SK-N-SH (cell line): ENCODE data around the gene TIGIT.

Experiments
- CHD2 ChIP-seq: fragments of 150-350 bp; IDR thresholded peaks from 2 replicates; pipeline ENCODE4 v1.6.1; 2018; ENCODE audit warnings: low read length; ENCODE audit not compliant: partially characterized antibody
- EP300 ChIP-seq, 2 experiments: IDR thresholded peaks; 2 replicates each; pipeline versions ENCODE4 v1.4.0 to v1.6.1; 2012; ENCODE audit warnings: borderline replicate concordance in 1 of 2, low read depth in 1 of 2, low read length in 1 of 2
- FOXM1 ChIP-seq: IDR thresholded peaks from 2 replicates; pipeline ENCODE4 v1.4.0; 2012; ENCODE audit warnings: low read depth, mild to moderate bottlenecking
- JUND ChIP-seq: IDR thresholded peaks from 2 replicates; pipeline ENCODE4 v1.4.0; 2012
- NRF1 ChIP-seq: IDR thresholded peaks from 2 replicates; pipeline ENCODE4 v1.6.1; 2012; ENCODE audit warnings: low read depth, mild to moderate bottlenecking, low read length
- POLR2AphosphoS5 ChIP-seq: IDR thresholded peaks from 2 replicates; pipeline ENCODE4 v1.6.1; 2012; ENCODE audit warnings: low read depth, low read length
- RAD21 ChIP-seq: IDR thresholded peaks from 2 replicates; pipeline ENCODE4 v1.6.1; 2012; ENCODE audit warnings: mild to moderate bottlenecking, low read length
- TAF1 ChIP-seq: IDR thresholded peaks from 2 replicates; pipeline ENCODE4 v1.6.1; 2012; ENCODE audit warnings: low read depth, mild to moderate bottlenecking, low read length, moderate library complexity, borderline replicate concordance
- TEAD4 ChIP-seq: IDR thresholded peaks from 2 replicates; pipeline ENCODE4 v1.4.0; 2012; ENCODE audit warnings: mild to moderate bottlenecking, borderline replicate concordance; ENCODE audit not compliant: insufficient read depth
- YY1 ChIP-seq: IDR thresholded peaks from 2 replicates; pipeline ENCODE4 v1.4.0; 2012; ENCODE audit warnings: low read depth, mild to moderate bottlenecking
- TF ChIP-seq, protein P1 (sequence below): IDR thresholded peaks from 2 replicates; pipeline ENCODE4 v1.4.0; 2012; ENCODE audit warnings: low read depth
- TF ChIP-seq, protein P2 (sequence below): fragments of 200-600 bp; sonication (generic); IDR thresholded peaks from 2 replicates; pipeline ENCODE4 v1.6.1; 2017; ENCODE audit warnings: antibody characterized with exemption, mild to moderate bottlenecking, moderate library complexity
- TF ChIP-seq, protein P3 (sequence below): IDR thresholded peaks from 2 replicates; pipeline ENCODE4 v1.6.1; 2012; ENCODE audit warnings: mild to moderate bottlenecking, low read depth, low read length, moderate library complexity

DNA sequence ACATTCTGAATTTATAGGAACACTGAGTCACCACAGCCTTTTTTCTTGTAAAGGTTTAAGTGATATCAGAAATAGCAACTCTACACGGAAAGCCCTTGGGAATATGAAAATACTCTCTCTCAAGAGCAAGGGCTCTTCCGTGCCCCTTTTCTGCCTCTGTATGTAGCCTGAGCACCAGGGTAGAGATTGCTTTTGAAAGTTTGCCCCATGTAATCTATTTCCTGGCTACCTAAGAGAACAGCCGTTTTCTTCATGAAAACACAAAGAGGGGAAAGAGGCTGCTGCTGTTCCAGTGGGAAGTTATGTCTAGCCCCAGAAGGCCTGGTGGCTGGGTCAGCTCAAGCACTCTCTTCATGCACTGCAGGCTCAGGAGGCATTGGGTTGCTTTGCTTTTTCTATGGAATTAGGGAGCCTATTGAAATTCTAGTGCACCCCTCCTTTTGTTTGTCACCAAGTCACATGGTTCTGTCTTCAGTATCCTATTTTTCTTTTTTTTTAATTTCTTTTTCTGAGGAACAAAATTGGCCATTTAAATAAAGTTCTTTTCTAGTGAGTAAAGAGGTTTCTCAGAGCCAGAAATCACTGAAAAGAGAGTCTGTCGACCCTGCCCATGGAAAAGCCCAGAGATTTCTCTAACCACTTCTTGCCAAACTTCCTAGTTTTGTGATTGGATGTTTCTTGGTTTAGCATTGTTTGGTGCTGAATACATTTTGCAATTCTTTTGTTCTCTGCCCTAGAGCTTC is 39.5 kb downstream of the TIGIT start:
- TF ChIP-seq, protein P1, sequence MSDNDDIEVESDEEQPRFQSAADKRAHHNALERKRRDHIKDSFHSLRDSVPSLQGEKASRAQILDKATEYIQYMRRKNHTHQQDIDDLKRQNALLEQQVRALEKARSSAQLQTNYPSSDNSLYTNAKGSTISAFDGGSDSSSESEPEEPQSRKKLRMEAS, result no peak
- no peak for TF ChIP-seq TEAD4
- TF ChIP-seq, protein P2, sequence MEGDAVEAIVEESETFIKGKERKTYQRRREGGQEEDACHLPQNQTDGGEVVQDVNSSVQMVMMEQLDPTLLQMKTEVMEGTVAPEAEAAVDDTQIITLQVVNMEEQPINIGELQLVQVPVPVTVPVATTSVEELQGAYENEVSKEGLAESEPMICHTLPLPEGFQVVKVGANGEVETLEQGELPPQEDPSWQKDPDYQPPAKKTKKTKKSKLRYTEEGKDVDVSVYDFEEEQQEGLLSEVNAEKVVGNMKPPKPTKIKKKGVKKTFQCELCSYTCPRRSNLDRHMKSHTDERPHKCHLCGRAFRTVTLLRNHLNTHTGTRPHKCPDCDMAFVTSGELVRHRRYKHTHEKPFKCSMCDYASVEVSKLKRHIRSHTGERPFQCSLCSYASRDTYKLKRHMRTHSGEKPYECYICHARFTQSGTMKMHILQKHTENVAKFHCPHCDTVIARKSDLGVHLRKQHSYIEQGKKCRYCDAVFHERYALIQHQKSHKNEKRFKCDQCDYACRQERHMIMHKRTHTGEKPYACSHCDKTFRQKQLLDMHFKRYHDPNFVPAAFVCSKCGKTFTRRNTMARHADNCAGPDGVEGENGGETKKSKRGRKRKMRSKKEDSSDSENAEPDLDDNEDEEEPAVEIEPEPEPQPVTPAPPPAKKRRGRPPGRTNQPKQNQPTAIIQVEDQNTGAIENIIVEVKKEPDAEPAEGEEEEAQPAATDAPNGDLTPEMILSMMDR, result no peak
- TF ChIP-seq JUND, result no peak
- TF ChIP-seq POLR2AphosphoS5, result no peak
- TF ChIP-seq NRF1, result no peak
- TF ChIP-seq YY1, result no peak
- no peak for TF ChIP-seq FOXM1
- no peak for TF ChIP-seq CHD2
- TF ChIP-seq, protein P3, sequence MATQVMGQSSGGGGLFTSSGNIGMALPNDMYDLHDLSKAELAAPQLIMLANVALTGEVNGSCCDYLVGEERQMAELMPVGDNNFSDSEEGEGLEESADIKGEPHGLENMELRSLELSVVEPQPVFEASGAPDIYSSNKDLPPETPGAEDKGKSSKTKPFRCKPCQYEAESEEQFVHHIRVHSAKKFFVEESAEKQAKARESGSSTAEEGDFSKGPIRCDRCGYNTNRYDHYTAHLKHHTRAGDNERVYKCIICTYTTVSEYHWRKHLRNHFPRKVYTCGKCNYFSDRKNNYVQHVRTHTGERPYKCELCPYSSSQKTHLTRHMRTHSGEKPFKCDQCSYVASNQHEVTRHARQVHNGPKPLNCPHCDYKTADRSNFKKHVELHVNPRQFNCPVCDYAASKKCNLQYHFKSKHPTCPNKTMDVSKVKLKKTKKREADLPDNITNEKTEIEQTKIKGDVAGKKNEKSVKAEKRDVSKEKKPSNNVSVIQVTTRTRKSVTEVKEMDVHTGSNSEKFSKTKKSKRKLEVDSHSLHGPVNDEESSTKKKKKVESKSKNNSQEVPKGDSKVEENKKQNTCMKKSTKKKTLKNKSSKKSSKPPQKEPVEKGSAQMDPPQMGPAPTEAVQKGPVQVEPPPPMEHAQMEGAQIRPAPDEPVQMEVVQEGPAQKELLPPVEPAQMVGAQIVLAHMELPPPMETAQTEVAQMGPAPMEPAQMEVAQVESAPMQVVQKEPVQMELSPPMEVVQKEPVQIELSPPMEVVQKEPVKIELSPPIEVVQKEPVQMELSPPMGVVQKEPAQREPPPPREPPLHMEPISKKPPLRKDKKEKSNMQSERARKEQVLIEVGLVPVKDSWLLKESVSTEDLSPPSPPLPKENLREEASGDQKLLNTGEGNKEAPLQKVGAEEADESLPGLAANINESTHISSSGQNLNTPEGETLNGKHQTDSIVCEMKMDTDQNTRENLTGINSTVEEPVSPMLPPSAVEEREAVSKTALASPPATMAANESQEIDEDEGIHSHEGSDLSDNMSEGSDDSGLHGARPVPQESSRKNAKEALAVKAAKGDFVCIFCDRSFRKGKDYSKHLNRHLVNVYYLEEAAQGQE, result no peak
- TF ChIP-seq RAD21, result no peak
- no peak for TF ChIP-seq EP300 (IDR thresholded peaks at IDR 0.05; ENCODE audit: borderline replicate concordance in 1 of 2, low read depth in 1 of 2, low read length in 1 of 2)
- TF ChIP-seq TAF1, result no peak
